ENCODE measurements around the gene POU2F3. TPM values are rescaled to one million over a fixed set of nuclear protein-coding genes. Genes with fewer than 3 reads are reported as not detected.

Gene POU2F3
- total RNA-seq, 1 donor from 2014 or later: not detected

GRCh38 chr11:120358729-120359128, 118.8 kb downstream of the POU2F3 start:
- Mint-ChIP-seq H3K4me3 (no peak overlapping the region), H3K27ac (no peak overlapping the region), H3K36me3 (ENCODE audit: low read depth) (peaks cover 2% of the 10 kb centered on the region), H3K27me3 (peaks cover 11% of the 10 kb centered on the region), H3K4me1 (no peaks in the 10 kb centered on the region), H3K9me3 (no peaks in the 10 kb centered on the region)
- no peak for TF ChIP-seq CTCF (IDR thresholded peaks at IDR 0.05)
- intact Hi-C loops (cut with micrococcal nuclease): no loop called here
- POLR2A ChIA-PET: no interaction called here
- DNase-seq (no peak), ATAC-seq (ENCODE audit: low read depth) (no peak)
- CTCF ChIA-PET: no interaction called here

DNA sequence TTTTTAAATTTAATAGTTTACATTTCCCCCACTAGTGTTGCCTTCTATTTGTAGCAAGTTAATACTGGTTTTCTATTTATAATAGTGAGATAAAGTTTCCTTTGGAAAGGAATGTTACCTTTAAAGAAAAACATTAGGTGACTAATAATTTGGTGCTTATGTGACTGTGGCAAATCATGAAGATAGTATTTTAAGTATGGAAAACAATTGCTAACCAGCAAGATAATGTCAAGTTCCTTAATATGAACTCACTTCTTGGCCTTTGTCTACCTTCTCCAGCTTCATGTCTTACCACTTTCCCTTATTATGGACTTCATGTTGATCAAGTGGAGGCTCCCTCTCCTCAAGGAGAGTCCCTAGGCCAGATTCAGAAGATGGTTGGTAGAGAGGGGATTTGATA, 123.5 kb downstream of the POU2F3 start:
- DNase-seq (no peak), ATAC-seq (ENCODE audit: low read depth) (no peak)
- CTCF ChIA-PET: no interaction called here
- H3K4me3 Mint-ChIP-seq: no peak overlapping the region
- POLR2A ChIA-PET: no interaction called here
- no peaks in the 10 kb centered on the region for H3K9me3 Mint-ChIP-seq
- no peak for TF ChIP-seq CTCF (IDR thresholded peaks at IDR 0.05)
- H3K36me3 Mint-ChIP-seq (ENCODE audit: low read depth): no peaks in the 10 kb centered on the region
- intact Hi-C loops (cut with micrococcal nuclease): no loop called here
- H3K27me3 Mint-ChIP-seq: no peaks in the 10 kb centered on the region
- no peaks in the 10 kb centered on the region for H3K4me1 Mint-ChIP-seq
- no peak overlapping the region for H3K27ac Mint-ChIP-seq

DNA sequence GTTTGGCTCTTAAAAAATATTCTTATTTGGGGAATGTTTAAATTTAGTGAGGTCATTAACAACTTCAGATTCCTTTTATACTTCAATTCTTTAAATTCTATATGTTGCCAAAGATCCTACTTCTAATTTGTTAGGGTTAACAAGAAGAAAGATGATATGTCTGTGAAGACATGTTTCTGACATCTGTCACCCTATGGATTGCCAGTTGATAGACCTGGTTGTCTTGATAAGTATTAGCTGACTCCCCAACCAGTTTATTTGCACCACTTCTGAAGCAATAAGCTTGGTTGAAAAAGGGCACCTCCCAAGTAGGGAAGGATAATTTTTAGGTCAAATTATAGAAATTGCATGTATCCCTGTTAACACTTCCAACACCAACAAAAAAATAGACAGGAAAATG, 125.6 kb downstream of the POU2F3 start:
- ChIA-PET CTCF (no interaction called here), POLR2A (no interaction called here)
- DNase-seq (no peak), ATAC-seq (ENCODE audit: low read depth) (no peak)
- no peak for TF ChIP-seq CTCF (IDR thresholded peaks at IDR 0.05)
- intact Hi-C loops (cut with micrococcal nuclease): no loop called here
- no peaks in the 10 kb centered on the region for H3K27me3 Mint-ChIP-seq
- no peaks in the 10 kb centered on the region for H3K36me3 Mint-ChIP-seq (ENCODE audit: low read depth)
- no peak overlapping the region for H3K4me3 Mint-ChIP-seq
- H3K9me3 Mint-ChIP-seq: no peaks in the 10 kb centered on the region
- H3K27ac Mint-ChIP-seq: no peak overlapping the region
- no peaks in the 10 kb centered on the region for H3K4me1 Mint-ChIP-seq

Other genes starting within 250 kb of the POU2F3 start
- not detected in 2 replicates for gene TRIM29, start 102.0 kb upstream of the POU2F3 start, total RNA-seq
- gene OAF, start 29.1 kb upstream of the POU2F3 start, total RNA-seq: 0.78 and 0.98 TPM in 2 replicates
- 0.15 and 0.22 TPM in 2 replicates for gene TLCD5, start 85.2 kb downstream of the POU2F3 start, total RNA-seq
- 20.9 and 25.8 TPM in 2 replicates for gene ARHGEF12, start 96.3 kb downstream of the POU2F3 start, total RNA-seq